ENCODE results near the gene ZBTB7C.
A peak's percentile ranks its signal among the peaks of the same experiment; 100 is the strongest.

ZBTB7C gene

GRCh38 chr18:48048251-48048650 is 360.9 kb downstream of the ZBTB7C start:
- no peak for DNase-seq

- no peak for DNase-seq
These were observed 362.3 kb downstream of the ZBTB7C start for GRCh38 chr18:48046843-48047242.

DNA sequence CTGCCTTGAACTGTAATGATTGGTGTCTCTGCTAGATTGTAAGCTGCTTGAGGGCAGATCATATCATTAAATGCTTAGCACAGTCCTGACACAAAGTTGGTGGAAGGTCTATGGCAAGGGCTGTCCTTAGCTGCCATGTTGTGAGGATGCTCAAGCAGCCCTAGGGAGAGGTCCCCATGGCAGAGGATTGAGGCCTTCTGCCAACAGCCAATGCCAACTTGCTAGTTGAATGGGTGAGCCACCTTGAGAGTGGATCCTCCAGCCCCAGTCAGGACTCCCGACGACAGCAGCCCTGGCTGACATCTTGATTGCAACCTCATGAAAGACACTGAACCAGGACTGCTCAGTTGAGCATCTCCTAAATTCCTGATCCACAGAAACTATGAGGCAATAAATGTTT is 363.4 kb downstream of the ZBTB7C start:
- DNase-seq, result no peak

DNA sequence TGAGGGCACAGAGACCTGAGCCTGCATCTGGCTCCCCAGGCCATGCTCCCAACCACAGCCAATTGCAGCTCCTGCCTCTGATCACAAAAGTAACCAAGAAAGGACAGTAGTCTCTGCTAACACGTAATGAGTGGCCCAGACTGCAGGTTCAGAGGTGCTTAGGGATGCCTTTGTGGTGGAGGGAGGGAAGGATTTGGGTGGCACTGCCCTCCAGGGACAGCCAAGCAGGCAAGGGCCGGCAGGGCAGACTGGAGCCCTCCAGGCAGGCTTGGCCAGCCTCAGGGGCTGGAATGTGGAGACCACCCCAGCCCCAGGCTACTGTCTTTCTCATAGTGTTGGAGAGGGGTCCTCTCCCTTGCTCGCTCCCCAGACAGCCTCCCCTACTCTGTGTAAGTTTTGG is 364.2 kb downstream of the ZBTB7C start:
- no peak for DNase-seq

- DNase-seq, result no peak
These were observed 366.0 kb downstream of the ZBTB7C start for GRCh38 chr18:48043166-48043565.

DNA sequence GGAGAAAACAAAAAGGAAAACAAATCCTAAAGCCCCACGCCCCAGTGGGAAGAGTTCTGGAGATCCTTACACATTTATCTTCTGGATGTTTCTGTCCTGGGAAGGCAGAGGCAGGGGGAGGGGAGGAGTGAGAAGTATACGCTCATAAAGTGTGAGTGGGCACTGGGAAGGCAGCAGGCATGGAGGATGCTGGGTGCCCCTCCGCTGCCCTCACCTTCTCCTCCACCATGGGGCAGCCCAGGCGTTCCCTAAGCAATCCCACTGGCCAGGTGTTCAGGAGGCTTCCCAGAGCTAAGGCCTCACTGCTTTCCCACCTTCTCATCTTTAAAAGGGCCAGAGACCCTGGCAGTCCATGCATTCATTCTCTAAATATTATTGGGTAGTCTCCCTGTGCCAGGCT is 366.8 kb downstream of the ZBTB7C start:
- DNase-seq, result no peak

- no peak for DNase-seq
These were observed 368.6 kb downstream of the ZBTB7C start for GRCh38 chr18:48040457-48041110.

GRCh38 chr18:48039769-48040215 is 369.4 kb downstream of the ZBTB7C start:
- DNase-seq, result no peak

DNA sequence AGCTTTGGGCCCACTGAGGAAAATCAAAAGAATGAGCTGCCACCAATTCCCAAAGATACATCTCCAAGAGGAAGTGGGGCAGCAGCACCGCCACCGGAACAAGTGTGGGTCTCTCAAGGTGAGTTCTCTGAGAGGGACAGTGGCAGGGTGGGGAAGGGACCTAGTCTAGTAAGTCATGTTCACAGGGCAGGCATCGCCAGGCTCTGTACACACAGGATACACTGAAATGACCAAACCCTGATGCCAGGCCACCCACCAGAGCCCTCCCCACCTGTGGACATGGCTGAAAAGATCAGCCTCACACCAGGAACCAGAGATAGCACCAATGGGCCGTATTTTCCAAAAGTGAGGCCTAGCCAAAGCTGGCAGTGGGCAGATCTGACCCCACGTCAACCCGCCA is 370.5 kb downstream of the ZBTB7C start:
- no peak for DNase-seq

GRCh38 chr18:48037481-48038271 is 371.5 kb downstream of the ZBTB7C start:
- no peak for DNase-seq

DNA sequence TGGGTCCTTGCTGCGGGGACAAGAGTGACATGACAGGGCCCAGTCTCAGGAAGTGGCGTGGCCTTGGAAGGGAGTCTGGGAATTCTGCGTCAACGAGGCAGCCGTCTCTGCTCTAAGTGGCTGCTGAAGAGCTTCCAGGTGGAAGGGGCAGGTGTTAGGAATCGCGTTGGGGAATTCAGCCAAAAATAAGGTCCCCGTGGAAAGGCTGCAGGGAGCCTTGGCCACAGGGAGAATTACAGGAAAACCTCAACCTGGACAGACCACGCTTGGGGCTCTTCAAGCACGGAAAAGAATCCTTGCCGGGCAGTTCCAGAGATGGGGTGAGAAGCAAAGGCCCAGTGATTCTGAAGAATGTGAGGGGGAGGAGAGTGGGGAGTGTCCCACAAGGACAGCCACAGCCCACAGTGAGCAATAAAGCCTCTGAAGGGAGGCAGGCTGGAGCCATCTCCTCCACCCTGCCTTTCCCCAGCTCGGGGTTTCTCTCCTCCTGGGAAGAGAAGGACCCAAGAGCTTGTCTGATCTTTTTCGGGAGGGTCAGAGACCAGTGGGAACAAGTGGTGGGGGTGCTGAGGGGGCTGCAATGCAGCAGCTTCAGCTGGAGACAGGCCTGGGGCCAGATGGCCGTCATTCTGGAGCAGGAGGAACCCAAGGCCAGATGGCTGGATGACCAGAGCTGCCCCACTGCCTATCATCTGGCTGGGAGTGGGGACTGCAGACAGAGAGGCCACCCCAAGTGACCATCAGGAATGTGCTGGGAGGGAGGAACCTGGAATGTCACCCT is 372.4 kb downstream of the ZBTB7C start:
- no peak for DNase-seq

GRCh38 chr18:48036226-48036625 is 373.0 kb downstream of the ZBTB7C start:
- DNase-seq, result no peak

- no peak for DNase-seq
These were observed 373.7 kb downstream of the ZBTB7C start for GRCh38 chr18:48035556-48035860.

- DNase-seq, result no peak
These were observed 374.3 kb downstream of the ZBTB7C start for GRCh38 chr18:48034651-48035555.

DNA sequence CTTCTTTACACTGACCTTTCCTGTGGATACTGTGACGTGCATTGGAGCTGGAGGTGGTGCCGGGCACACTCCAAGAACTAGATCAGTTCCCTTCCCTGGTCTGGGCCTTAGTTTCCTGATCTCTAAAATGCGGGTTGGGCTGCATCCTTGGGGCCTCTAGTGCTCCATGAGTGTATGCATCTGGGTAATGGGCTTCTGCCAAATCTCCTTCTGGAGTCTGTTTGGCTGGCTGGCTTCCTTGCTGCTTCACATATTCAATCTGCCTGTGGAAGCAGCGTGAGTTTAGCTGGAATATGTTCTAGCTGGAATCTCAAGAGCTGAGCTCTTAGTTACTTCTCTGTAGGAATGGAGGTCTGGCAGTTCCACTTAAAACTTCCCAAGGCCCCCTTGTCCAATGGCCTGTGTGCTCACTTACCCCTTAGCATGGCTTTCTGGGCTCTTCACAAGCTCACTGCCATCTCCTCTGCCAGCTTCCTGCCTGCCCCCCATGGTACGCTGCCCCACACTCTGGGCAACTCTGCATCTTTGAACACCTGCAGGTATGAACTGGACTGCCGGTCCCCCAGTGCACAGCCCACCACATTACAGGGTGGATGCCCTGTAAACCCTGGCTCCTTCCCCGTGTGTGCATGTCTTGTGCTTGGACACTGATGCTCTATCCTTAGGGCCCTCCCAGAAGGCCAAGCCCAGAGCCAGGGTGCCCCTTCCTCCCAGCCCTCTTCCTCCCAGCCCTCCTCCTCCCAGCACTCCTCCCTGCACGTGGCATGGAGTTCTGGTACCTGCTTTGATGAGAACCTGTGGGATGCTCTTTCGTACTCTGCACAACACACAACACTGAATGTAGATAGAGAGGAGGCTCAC is 375.2 kb downstream of the ZBTB7C start:
- no peak for DNase-seq

GRCh38 chr18:48032876-48033789 is 376.1 kb downstream of the ZBTB7C start:
- no peak for DNase-seq

DNA sequence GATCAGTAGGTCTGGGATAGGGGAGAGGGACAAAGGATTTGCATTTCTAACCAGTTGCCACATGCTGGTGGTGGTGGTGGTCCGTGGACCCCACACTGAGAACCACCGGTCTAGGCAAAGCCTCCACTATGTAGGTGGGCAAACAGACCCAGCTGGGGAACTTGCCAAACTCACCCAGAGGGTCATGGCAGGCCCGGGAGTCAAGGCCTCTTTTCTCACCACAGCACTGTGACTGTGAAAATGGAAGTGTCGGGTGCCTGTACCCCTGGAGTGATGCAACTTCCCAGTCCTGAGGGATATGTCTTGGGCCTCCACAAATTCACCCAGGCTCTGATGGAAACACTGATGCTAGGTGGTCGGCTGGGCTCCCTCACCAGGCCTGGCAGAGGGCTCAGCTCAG is 377.5 kb downstream of the ZBTB7C start:
- no peak for DNase-seq

DNA sequence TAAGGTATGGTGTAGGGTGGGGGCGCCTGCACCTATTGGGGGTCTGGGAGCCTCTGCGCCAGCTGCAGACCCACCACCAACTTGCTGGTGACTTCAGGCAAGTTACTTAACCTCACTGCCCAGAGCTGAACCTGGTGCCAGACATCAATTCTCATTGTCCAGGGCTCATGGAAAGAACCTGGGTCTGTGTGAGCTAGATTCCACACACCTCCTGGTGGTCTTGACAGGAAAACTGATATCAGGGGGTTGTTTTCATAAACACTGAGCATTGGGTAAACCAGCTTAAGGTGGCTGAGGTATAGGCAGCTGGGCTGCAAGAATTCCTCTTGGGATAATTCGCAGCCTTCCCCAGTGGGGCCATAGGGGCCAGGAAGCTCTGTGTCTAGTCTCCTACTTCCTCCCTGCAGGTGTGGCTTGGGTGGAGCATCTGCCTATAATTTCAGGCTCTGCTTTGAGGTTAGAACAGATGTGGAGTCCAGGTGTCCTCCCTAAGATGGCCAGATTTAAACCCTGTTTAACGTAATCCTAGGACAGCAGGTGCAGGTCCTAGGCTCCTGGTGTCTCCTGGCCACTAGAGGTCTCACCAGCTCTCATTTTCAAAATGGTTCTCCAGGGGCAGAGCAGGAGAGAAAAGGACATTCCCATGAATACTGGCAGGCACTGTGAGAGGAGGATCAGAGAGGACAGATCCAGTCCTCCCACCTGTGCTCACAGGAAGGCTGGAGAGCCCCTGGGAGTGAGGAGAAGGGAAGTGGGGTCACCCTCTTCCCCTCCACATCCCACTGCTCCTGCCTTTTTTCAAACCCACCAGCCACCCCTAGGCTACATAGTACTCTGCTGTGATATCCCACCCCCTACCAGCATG is 378.3 kb downstream of the ZBTB7C start:
- peak in 1 of 2 experiments; percentile 37 for DNase-seq

- DNase-seq, result no peak
These were observed 379.7 kb downstream of the ZBTB7C start for GRCh38 chr18:48029296-48029986.
